ENCODE measurements around the gene PDZK1IP1. TPM values are rescaled to one million over a fixed set of nuclear protein-coding genes. Genes with fewer than 3 reads are reported as not detected.

Gene PDZK1IP1
- total and polyA plus RNA-seq, 5 donors from 2014 or later, result 0.94 TPM; not detected in 4

DNA sequence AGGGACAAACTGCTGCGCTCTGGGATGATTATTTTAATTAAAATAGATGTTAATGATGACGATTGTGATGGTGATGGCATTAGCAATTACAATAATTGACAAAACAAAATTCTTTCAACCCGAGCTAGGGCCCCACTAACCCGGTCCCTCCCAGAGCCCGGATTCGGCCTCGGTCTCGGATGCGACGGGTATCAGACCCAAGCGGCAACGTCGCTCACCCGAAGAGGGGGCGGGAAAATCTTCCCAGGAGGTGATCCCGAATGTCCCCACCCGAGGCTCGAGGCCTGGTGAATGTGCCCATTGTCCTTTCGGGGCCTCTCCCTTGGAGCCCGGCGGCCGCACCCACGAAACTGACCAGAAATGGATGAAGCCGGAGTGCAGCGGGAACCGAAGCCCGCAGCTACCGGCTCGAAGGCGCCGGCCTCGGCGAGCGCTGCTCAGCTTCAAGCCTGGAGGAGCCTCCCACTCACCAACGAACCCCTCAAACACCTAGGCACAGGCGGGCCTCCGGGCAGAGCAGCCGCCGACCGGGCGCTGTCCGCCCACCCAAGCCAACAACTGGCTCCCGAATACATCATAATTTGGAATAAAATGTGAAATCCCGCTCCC is 41.0 kb upstream of the PDZK1IP1 start:
- Histone ChIP-seq H3K36me3 (ENCODE audit: control insufficient read depth, insufficient read depth, low read length) (no peaks in the 10 kb centered on the region), H3K27me3 (ENCODE audit: control insufficient read depth, insufficient read depth, low read length) (peaks cover 64% of the 10 kb centered on the region), H3K9me3 (ENCODE audit: control insufficient read depth in 2 of 2, low read length in 2 of 2) (no peaks in the 10 kb centered on the region), H3K4me3 (ENCODE audit: low read depth, low read length) (no peak overlapping the region), H3K4me1 (ENCODE audit: control insufficient read depth, insufficient read depth, low read length, poor library complexity, severe bottlenecking) (peaks cover 40% of the 10 kb centered on the region), H3K27ac (ENCODE audit: insufficient read depth, low read length, poor library complexity, severe bottlenecking) (no peak overlapping the region)
- DNase-seq (peak in 1 of 3 donors; percentile 26), ATAC-seq (ENCODE audit: low read depth in 2 of 2) (no peak)
- no peak overlapping the region for H3K27ac Mint-ChIP-seq
- peaks cover 0 to 42% (median 25%) of the 10 kb centered on the region in 4 donors for H3K4me1 Mint-ChIP-seq
- no peaks in the 10 kb centered on the region for H3K36me3 Mint-ChIP-seq
- H3K4me3 Mint-ChIP-seq, result peak overlapping the region; percentile 38 to 83 (median 75)
- H3K9me3 Mint-ChIP-seq, result peaks cover 0 to 5% (median 0%) of the 10 kb centered on the region in 7 donors
- H3K27me3 Mint-ChIP-seq, result peaks cover 91% of the 10 kb centered on the region

GRCh38 chr1:47229886-47230691 is 40.3 kb upstream of the PDZK1IP1 start:
- ATAC-seq (ENCODE audit: low read depth in 2 of 2), result no peak

DNA sequence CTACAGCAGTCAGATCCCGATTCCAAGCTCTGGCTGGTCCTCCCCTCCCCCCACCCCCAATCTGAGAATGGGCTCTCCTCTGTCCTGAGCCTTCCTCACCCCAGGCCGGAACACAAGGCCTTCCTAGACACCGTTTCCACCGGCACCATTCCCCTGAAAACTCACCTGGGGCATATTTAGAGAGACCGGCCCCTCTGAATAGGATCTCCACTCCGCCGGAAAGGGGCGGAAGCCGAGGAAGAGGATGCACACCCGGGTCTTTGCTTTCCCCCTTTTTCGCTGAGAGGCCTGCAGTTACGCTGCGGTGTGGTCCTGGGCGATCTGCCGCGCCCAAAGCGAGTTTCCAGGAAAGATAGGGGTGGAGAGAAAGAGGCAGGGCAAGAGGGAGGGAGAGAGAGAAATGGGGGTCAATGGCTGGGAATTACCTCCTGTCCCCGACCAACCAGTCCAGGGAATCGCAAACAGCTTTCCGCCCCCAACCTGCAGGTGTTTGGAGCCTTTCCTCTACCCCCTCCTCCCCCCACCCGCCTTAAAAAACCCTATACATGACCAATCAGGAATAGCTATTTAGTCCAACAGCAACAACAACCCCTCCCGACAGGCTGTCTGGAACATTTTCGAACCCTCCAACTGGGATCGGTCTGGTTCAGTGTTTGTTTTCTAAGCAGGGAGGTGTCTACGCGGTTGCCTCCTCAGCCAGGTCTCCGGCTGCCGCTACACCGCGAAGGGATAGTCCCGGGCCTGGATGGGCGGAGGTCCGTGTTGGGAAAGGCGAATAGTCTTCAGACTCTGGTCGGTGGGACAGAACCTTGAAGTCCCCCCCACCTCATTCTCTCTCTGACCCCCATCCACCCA is 39.4 kb upstream of the PDZK1IP1 start:
- H3K4me1 Mint-ChIP-seq, result peaks cover 0 to 42% (median 25%) of the 10 kb centered on the region in 4 donors
- DNase-seq (no peak), ATAC-seq (ENCODE audit: low read depth in 2 of 2) (no peak)
- H3K27ac Mint-ChIP-seq, result no peak overlapping the region
- peaks cover 48% of the 10 kb centered on the region for H3K4me1 ChIP-seq (ENCODE audit: control insufficient read depth, insufficient read depth, low read length, poor library complexity, severe bottlenecking)
- H3K9me3 Mint-ChIP-seq, result peaks cover 0 to 5% (median 0%) of the 10 kb centered on the region in 7 donors
- H3K27me3 ChIP-seq (ENCODE audit: control insufficient read depth, insufficient read depth, low read length), result peaks cover 69% of the 10 kb centered on the region
- H3K4me3 Mint-ChIP-seq, result peak overlapping the region in 3 of 4 donors; percentile 34 to 54 (median 40)
- H3K9me3 ChIP-seq (ENCODE audit: control insufficient read depth in 2 of 2, low read length in 2 of 2), result no peaks in the 10 kb centered on the region
- no peaks in the 10 kb centered on the region for H3K36me3 ChIP-seq (ENCODE audit: control insufficient read depth, insufficient read depth, low read length)
- peak overlapping the region; percentile 32 for H3K4me3 ChIP-seq (ENCODE audit: low read depth, low read length)
- H3K27ac ChIP-seq (ENCODE audit: insufficient read depth, low read length, poor library complexity, severe bottlenecking), result no peak overlapping the region
- no peaks in the 10 kb centered on the region for H3K36me3 Mint-ChIP-seq
- peaks cover 82% of the 10 kb centered on the region for H3K27me3 Mint-ChIP-seq

More at GRCh38 chr1:47229886-47230691, 40.3 kb upstream of the PDZK1IP1 start:
- H3K4me3 Mint-ChIP-seq, result peak overlapping the region in 3 of 4 donors; percentile 40 to 83 (median 81)
- Histone ChIP-seq H3K27me3 (ENCODE audit: control insufficient read depth, insufficient read depth, low read length) (peaks cover 62% of the 10 kb centered on the region), H3K4me3 (ENCODE audit: low read depth, low read length) (peak overlapping the region; percentile 32), H3K27ac (ENCODE audit: insufficient read depth, low read length, poor library complexity, severe bottlenecking) (no peak overlapping the region), H3K4me1 (ENCODE audit: control insufficient read depth, insufficient read depth, low read length, poor library complexity, severe bottlenecking) (peaks cover 42% of the 10 kb centered on the region), H3K36me3 (ENCODE audit: control insufficient read depth, insufficient read depth, low read length) (no peaks in the 10 kb centered on the region), H3K9me3 (ENCODE audit: control insufficient read depth in 2 of 2, low read length in 2 of 2) (no peaks in the 10 kb centered on the region)
- peaks cover 90% of the 10 kb centered on the region for H3K27me3 Mint-ChIP-seq
- DNase-seq, result no peak
- H3K36me3 Mint-ChIP-seq, result no peaks in the 10 kb centered on the region
- no peak overlapping the region for H3K27ac Mint-ChIP-seq
- peaks cover 0 to 5% (median 0%) of the 10 kb centered on the region in 7 donors for H3K9me3 Mint-ChIP-seq
- peaks cover 0 to 43% (median 25%) of the 10 kb centered on the region in 4 donors for H3K4me1 Mint-ChIP-seq

GRCh38 chr1:47228644-47229030 is 38.8 kb upstream of the PDZK1IP1 start:
- Mint-ChIP-seq H3K4me1 (peaks cover 0 to 42% (median 25%) of the 10 kb centered on the region in 4 donors), H3K36me3 (no peaks in the 10 kb centered on the region), H3K27me3 (peaks cover 75% of the 10 kb centered on the region), H3K4me3 (no peak overlapping the region), H3K9me3 (peaks cover 0 to 5% (median 0%) of the 10 kb centered on the region in 7 donors), H3K27ac (no peak overlapping the region)
- Histone ChIP-seq H3K27ac (ENCODE audit: insufficient read depth, low read length, poor library complexity, severe bottlenecking) (no peak overlapping the region), H3K4me1 (ENCODE audit: control insufficient read depth, insufficient read depth, low read length, poor library complexity, severe bottlenecking) (peaks cover 48% of the 10 kb centered on the region), H3K4me3 (ENCODE audit: low read depth, low read length) (no peak overlapping the region), H3K36me3 (ENCODE audit: control insufficient read depth, insufficient read depth, low read length) (no peaks in the 10 kb centered on the region), H3K9me3 (ENCODE audit: control insufficient read depth in 2 of 2, low read length in 2 of 2) (no peaks in the 10 kb centered on the region), H3K27me3 (ENCODE audit: control insufficient read depth, insufficient read depth, low read length) (peaks cover 69% of the 10 kb centered on the region)
- DNase-seq (no peak), ATAC-seq (ENCODE audit: low read depth in 2 of 2) (no peak)

DNA sequence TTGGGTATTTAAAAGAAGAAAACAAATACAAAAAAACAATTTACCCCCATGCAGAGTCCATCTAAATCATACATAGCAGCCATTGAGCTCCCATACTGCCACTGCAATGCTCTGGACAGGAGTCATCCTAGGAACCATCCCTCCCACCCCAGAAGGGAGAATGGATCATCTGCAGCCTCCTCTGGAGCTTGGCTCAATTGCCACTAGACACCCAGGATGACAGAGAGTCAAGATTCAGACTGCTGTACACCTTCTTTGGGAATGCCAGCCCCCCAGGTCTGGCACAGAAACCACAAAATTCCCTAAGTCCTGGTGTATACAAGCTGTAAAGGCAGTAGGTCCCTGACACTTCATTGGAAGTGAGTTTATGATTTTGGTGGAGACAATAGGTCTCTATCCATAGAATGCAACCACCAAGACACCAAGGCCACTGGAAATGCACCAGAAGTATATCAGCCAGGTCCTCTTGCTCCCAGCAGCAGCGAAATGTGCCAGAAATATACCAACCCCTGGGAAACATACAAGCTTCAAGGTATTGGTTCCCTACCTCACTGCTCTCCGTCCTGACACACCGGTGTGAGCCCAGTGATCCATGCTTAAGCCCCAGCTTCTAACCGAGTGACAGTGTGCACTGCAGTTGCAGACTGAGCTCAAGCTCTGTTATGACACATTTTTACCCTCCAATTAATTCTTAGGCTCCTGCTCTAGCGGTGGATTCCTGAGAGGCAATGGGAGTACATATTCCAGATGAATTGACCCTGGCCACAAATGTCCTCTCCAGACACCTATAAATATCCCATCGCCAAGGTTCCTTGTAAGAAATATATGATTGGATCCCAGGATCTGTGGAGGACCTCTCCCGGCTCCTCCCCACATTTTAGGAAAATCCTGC is 37.8 kb upstream of the PDZK1IP1 start:
- H3K27ac Mint-ChIP-seq, result no peak overlapping the region
- Histone ChIP-seq H3K36me3 (ENCODE audit: control insufficient read depth, insufficient read depth, low read length) (no peaks in the 10 kb centered on the region), H3K27me3 (ENCODE audit: control insufficient read depth, insufficient read depth, low read length) (peaks cover 64% of the 10 kb centered on the region), H3K27ac (ENCODE audit: insufficient read depth, low read length, poor library complexity, severe bottlenecking) (no peak overlapping the region), H3K4me1 (ENCODE audit: control insufficient read depth, insufficient read depth, low read length, poor library complexity, severe bottlenecking) (peaks cover 48% of the 10 kb centered on the region), H3K9me3 (ENCODE audit: control insufficient read depth in 2 of 2, low read length in 2 of 2) (no peaks in the 10 kb centered on the region), H3K4me3 (ENCODE audit: low read depth, low read length) (no peak overlapping the region)
- peaks cover 0 to 39% (median 24%) of the 10 kb centered on the region in 4 donors for H3K4me1 Mint-ChIP-seq
- H3K27me3 Mint-ChIP-seq, result peaks cover 65% of the 10 kb centered on the region
- no peaks in the 10 kb centered on the region for H3K36me3 Mint-ChIP-seq
- DNase-seq (no peak), ATAC-seq (ENCODE audit: low read depth in 2 of 2) (no peak)
- H3K9me3 Mint-ChIP-seq, result peaks cover 0 to 5% (median 0%) of the 10 kb centered on the region in 7 donors
- no peak overlapping the region for H3K4me3 Mint-ChIP-seq

DNA sequence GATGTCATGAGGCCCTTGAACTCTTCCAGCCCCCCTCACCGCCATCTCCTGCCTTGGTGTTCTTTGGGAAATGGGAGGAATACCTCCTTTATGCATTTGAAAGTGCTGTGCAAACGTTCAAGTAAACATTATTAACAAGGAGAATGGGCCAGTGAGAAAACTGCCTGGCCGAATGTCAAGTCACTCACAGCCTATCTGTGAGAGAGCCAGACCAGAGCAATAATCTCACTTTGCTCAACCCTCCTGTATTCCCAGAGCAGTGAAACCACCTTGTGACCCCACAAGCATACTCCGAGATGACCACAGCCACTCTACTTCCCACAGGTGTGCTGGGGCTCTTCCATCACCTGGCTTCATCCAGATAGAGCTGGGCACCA is 37.0 kb upstream of the PDZK1IP1 start:
- no peaks in the 10 kb centered on the region for H3K9me3 ChIP-seq (ENCODE audit: control insufficient read depth in 2 of 2, low read length in 2 of 2)
- Mint-ChIP-seq H3K27me3 (peaks cover 60% of the 10 kb centered on the region), H3K27ac (no peak overlapping the region), H3K9me3 (peaks cover 0 to 5% (median 0%) of the 10 kb centered on the region in 7 donors), H3K4me1 (peaks cover 0 to 34% (median 23%) of the 10 kb centered on the region in 4 donors), H3K36me3 (no peaks in the 10 kb centered on the region), H3K4me3 (no peak overlapping the region)
- DNase-seq, result no peak
- ATAC-seq (ENCODE audit: low read depth in 2 of 2), result no peak
- peaks cover 68% of the 10 kb centered on the region for H3K27me3 ChIP-seq (ENCODE audit: control insufficient read depth, insufficient read depth, low read length)
- H3K4me1 ChIP-seq (ENCODE audit: control insufficient read depth, insufficient read depth, low read length, poor library complexity, severe bottlenecking), result peaks cover 42% of the 10 kb centered on the region
- no peaks in the 10 kb centered on the region for H3K36me3 ChIP-seq (ENCODE audit: control insufficient read depth, insufficient read depth, low read length)
- H3K4me3 ChIP-seq (ENCODE audit: low read depth, low read length), result no peak overlapping the region
- no peak overlapping the region for H3K27ac ChIP-seq (ENCODE audit: insufficient read depth, low read length, poor library complexity, severe bottlenecking)

Data from CD4-positive, CD25-positive, alpha-beta regulatory T cell (primary cell).